HG03460 (cell line): Measurements from ENCODE around the gene ECE1.

Experiments used
- ATAC-seq: cut with Tn5 transposase; IDR thresholded peaks from one replicate; pipeline ENCODE4 v1.9.1; 2021; ENCODE audit not compliant: unreplicated experiment

Gene ECE1

GRCh38 chr1:21325731-21326387 lies 35.6 kb upstream of the ECE1 start:
- no peak for ATAC-seq

GRCh38 chr1:21325231-21325718 lies 35.0 kb upstream of the ECE1 start:
- ATAC-seq, result no peak

GRCh38 chr1:21324368-21325141 lies 34.3 kb upstream of the ECE1 start:
- no peak for ATAC-seq

GRCh38 chr1:21323091-21323490 lies 32.8 kb upstream of the ECE1 start:
- ATAC-seq, result no peak

GRCh38 chr1:21322681-21323016 lies 32.4 kb upstream of the ECE1 start:
- no peak for ATAC-seq

GRCh38 chr1:21321963-21322680 lies 31.9 kb upstream of the ECE1 start:
- no peak for ATAC-seq

GRCh38 chr1:21320410-21321108 lies 30.3 kb upstream of the ECE1 start:
- ATAC-seq, result no peak

- ATAC-seq, result no peak
These were observed 29.5 kb upstream of the ECE1 start for GRCh38 chr1:21319447-21320407.

GRCh38 chr1:21318714-21319159 lies 28.5 kb upstream of the ECE1 start:
- ATAC-seq, result no peak

GRCh38 chr1:21318057-21318713 lies 27.9 kb upstream of the ECE1 start:
- ATAC-seq, result no peak

- ATAC-seq, result no peak
These were observed 27.4 kb upstream of the ECE1 start for GRCh38 chr1:21317690-21318043.

- ATAC-seq, result no peak
These were observed 26.9 kb upstream of the ECE1 start for GRCh38 chr1:21317035-21317689.

- ATAC-seq, result no peak
These were observed 24.6 kb upstream of the ECE1 start for GRCh38 chr1:21314743-21315396.

GRCh38 chr1:21313886-21314721 lies 23.8 kb upstream of the ECE1 start:
- no peak for ATAC-seq

GRCh38 chr1:21313203-21313885 lies 23.1 kb upstream of the ECE1 start:
- no peak for ATAC-seq

- ATAC-seq, result no peak
These were observed 22.2 kb upstream of the ECE1 start for GRCh38 chr1:21312407-21312992.

- ATAC-seq, result no peak
These were observed 20.8 kb upstream of the ECE1 start for GRCh38 chr1:21311016-21311415.
